BE2C (cell line): ENCODE measurements around the gene MYLIP.

Experiments used
- DNase-seq: peaks from one replicate; pipeline ENCODE4 v3.0.0-alpha.2; 2020
- H3K27me3 ChIP-seq: fragments of 250-450 bp; sonication (Bioruptor Pico); 2 replicates; pipeline ENCODE4 v1.5.1; 2020; ENCODE audit warnings: mild to moderate bottlenecking
- H3K36me3 ChIP-seq: fragments of 250-450 bp; sonication (Bioruptor Pico); 2 replicates; pipeline ENCODE4 v1.5.1; 2020; ENCODE audit warnings: mild to moderate bottlenecking
- H3K4me1 ChIP-seq: fragments of 250-450 bp; sonication (Bioruptor Pico); 2 replicates; pipeline ENCODE4 v1.5.1; 2020
- H3K4me3 ChIP-seq: 2 replicates; pipeline ENCODE4 v1.5.1; 2011; ENCODE audit warnings: low read depth, low read length
- H3K9me3 ChIP-seq: fragments of 250-450 bp; sonication (Bioruptor Pico); 2 replicates; pipeline ENCODE4 v1.5.1; 2020
- TF ChIP-seq, protein P1 (sequence below): IDR thresholded peaks from 2 replicates; pipeline ENCODE4 v1.5.1; 2012; ENCODE audit warnings: mild to moderate bottlenecking, low read depth, low read length

The MYLIP gene

GRCh38 chr6:16104624-16105433 is 24.1 kb upstream of the MYLIP start:
- Histone ChIP-seq H3K4me1 (peaks cover 16% of the 10 kb centered on the region), H3K36me3 (no peaks in the 10 kb centered on the region), H3K9me3 (no peaks in the 10 kb centered on the region), H3K4me3 (no peak overlapping the region), H3K27me3 (no peaks in the 10 kb centered on the region)
- DNase-seq, result peak; percentile 13
- TF ChIP-seq, protein P1, sequence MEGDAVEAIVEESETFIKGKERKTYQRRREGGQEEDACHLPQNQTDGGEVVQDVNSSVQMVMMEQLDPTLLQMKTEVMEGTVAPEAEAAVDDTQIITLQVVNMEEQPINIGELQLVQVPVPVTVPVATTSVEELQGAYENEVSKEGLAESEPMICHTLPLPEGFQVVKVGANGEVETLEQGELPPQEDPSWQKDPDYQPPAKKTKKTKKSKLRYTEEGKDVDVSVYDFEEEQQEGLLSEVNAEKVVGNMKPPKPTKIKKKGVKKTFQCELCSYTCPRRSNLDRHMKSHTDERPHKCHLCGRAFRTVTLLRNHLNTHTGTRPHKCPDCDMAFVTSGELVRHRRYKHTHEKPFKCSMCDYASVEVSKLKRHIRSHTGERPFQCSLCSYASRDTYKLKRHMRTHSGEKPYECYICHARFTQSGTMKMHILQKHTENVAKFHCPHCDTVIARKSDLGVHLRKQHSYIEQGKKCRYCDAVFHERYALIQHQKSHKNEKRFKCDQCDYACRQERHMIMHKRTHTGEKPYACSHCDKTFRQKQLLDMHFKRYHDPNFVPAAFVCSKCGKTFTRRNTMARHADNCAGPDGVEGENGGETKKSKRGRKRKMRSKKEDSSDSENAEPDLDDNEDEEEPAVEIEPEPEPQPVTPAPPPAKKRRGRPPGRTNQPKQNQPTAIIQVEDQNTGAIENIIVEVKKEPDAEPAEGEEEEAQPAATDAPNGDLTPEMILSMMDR, result no peak

DNA sequence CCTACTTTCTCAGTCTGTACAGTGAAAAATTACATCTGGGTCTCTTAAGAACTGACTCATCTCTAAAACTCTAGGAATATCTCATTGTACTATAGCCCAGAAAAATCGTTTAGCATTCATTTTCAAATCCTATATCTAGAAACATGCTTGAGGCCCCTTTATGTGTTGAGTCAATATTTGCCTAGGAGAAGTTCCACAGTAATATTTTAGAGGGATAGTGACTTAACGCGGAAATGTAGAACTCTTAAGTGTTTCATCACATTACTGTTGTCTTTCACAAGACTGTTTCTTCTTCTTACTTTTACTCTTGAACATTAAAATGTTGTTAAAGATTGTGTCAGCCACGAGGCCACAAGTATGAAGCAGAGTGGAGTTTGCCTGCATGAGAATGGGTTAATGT is 23.0 kb upstream of the MYLIP start:
- H3K4me3 ChIP-seq, result no peak overlapping the region
- H3K27me3 ChIP-seq, result no peaks in the 10 kb centered on the region
- no peaks in the 10 kb centered on the region for H3K36me3 ChIP-seq
- DNase-seq, result no peak
- TF ChIP-seq, protein P1, result no peak
- no peaks in the 10 kb centered on the region for H3K9me3 ChIP-seq
- H3K4me1 ChIP-seq, result peaks cover 19% of the 10 kb centered on the region

DNA sequence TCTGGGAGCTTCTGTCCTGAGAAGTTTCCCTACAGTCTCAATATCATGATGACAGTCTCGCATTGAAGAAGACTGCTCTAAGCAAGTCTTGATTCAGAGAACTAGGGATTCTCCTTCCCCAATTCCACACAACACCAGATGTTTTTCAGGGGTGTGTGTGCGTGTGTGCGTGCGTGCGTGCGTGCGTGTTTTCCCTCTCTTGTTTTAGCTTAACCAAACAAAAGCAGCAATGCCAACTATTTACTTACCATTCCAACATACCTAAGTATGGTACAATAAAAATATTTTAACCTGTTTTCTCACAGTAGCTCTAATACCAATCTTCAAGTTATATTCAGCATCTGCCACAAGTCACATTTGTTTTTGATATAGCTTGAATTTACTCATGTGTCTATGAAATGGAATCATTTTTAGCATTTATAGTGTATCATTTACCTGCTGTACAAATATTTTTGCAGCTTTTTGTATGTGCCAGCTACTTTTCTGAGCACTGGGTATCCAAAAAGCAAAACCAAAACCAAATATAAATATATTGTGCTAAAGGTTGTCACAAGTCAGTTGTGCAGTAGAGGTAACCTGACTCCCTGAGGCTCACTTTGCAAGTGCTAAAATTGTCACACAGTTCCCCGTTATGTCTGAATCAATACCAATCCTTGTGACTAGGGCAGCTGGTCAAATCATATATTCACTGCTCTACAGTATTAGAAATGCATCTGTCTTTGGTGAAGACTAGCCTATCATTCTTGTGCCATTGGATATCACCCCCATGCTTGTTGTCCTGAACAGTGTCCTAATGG is 21.7 kb upstream of the MYLIP start:
- H3K4me1 ChIP-seq, result peaks cover 19% of the 10 kb centered on the region
- H3K36me3 ChIP-seq, result no peaks in the 10 kb centered on the region
- H3K9me3 ChIP-seq, result no peaks in the 10 kb centered on the region
- TF ChIP-seq, protein P1, result no peak
- H3K4me3 ChIP-seq, result no peak overlapping the region
- no peaks in the 10 kb centered on the region for H3K27me3 ChIP-seq
- no peak for DNase-seq

GRCh38 chr6:16108419-16108818 is 20.5 kb upstream of the MYLIP start:
- Histone ChIP-seq H3K9me3 (no peaks in the 10 kb centered on the region), H3K4me3 (no peak overlapping the region), H3K4me1 (peaks cover 19% of the 10 kb centered on the region), H3K36me3 (no peaks in the 10 kb centered on the region), H3K27me3 (no peaks in the 10 kb centered on the region)
- TF ChIP-seq, protein P1, result no peak
- DNase-seq, result no peak

- H3K4me1 ChIP-seq, result peaks cover 17% of the 10 kb centered on the region
- peak; percentile 71 for DNase-seq
- no peaks in the 10 kb centered on the region for H3K27me3 ChIP-seq
- TF ChIP-seq, protein P1, result no peak
- no peaks in the 10 kb centered on the region for H3K9me3 ChIP-seq
- no peak overlapping the region for H3K4me3 ChIP-seq
- H3K36me3 ChIP-seq, result no peaks in the 10 kb centered on the region
Observed at GRCh38 chr6:16108921-16109658, 19.8 kb upstream of the MYLIP start.
